Measurements from ENCODE around the gene RNF31.
"Not testable (repeated sequence)": the region's sequence is repeated elsewhere in the genome, so short reads cannot be mapped to it uniquely, and the experiment has no call there.

The RNF31 gene

DNA sequence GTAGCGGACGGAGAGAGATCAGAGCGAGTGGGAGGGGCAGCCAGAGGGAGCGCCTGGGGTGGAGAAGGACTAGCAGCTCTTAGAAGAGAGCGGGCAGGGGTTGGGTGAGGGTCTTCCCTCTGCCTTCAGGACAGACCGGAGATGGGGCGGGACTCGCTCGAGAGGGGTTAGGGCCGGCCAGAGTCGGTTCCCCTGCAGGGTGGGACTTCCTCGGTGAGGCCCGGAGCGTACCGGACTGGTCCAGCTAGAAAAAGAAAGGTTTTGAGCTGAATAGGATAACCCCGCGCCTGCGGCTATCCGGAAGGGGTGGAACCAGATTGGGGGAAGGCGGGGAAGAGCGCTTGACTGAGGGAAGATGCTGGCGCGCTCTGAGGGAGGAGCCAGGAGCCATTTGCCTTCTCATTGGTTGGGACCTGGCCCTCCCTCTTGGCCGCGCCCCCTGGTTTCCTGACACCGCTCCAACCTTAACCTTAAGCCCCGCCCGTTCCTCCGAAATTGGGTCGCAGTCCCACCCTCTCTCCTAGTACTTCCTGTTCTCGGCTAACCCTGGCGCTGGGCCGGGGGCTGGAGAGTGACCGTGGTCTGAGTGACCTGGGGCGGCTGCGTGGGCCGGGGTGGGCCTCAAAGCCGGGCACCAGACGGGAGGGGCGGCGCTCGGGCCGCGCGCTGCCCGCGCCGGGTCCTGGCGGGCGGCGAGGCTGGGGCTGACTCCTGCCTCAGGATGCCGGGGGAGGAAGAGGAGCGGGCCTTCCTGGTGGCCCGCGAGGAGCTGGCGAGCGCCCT lies at the start of gene RNF31:
Gene RNF31, plus strand, starts transcription at position 521 of the 783 bp plus-strand sequence. Its CDS starts 201 bp downstream, at position 722.
- DNase-seq: peak; percentile 99

DNA sequence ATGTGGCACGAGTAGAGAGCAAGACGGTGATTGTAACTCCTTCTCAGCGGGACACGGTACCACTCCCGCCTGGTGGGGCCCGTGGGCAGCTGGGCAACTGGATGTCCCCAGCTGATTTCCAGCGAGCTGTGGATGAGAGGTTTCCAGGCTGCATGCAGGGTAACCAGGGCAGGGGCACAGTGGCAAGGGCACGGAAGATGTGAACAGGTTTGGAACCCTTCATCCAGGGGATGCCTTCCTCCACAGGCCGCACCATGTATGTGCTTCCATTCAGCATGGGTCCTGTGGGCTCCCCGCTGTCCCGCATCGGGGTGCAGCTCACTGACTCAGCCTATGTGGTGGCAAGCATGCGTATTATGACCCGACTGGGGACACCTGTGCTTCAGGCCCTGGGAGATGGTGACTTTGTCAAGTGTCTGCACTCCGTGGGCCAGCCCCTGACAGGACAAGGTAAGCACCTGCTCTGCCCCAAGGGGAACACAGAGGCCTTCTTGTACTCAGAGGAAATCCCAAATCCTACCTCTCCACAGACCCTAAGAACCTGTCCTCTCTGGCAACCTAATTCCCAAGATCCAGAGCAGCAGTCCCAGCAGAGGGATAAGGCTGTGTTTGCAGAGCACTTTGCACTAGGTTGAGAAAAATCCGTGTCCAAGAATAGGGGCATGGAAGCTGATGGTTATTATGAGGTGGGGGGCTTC lies 48.9 kb upstream of the RNF31 start:
- no peak for DNase-seq

DNA sequence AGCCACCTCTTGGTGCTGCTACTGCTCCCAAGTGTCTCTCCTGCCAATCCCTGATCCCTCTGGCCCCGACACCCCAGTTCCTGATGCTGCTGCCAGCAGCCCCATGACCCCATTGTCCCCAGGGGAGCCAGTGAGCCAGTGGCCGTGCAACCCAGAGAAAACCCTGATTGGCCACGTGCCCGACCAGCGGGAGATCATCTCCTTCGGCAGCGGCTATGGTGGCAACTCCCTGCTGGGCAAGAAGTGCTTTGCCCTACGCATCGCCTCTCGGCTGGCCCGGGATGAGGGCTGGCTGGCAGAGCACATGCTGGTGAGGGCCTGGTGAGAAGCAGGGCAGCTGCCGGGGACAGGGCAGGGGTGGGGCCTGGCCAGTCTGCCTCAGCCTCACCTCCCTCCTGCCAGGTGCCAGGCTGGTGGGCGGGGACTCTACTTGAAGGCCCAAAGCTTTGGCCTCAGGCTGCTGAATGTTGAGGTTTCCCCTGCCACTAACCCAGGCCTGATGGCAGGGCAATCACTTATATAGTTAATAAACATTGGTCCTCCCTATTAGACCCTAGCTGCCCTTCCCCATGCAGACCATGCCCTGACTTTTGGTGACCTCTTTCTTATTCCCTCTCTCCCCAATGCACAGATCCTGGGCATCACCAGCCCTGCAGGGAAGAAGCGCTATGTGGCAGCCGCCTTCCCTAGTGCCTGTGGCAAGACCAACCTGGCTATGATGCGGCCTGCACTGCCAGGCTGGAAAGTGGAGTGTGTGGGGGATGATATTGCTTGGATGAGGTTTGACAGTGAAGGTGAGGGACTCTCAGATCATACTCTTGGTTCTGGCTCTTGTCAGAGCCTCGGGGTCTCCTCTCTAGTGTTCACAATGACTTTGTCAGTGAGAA lies 48.1 kb upstream of the RNF31 start:
- peak; percentile 57 to 83 (median 65) for DNase-seq

DNA sequence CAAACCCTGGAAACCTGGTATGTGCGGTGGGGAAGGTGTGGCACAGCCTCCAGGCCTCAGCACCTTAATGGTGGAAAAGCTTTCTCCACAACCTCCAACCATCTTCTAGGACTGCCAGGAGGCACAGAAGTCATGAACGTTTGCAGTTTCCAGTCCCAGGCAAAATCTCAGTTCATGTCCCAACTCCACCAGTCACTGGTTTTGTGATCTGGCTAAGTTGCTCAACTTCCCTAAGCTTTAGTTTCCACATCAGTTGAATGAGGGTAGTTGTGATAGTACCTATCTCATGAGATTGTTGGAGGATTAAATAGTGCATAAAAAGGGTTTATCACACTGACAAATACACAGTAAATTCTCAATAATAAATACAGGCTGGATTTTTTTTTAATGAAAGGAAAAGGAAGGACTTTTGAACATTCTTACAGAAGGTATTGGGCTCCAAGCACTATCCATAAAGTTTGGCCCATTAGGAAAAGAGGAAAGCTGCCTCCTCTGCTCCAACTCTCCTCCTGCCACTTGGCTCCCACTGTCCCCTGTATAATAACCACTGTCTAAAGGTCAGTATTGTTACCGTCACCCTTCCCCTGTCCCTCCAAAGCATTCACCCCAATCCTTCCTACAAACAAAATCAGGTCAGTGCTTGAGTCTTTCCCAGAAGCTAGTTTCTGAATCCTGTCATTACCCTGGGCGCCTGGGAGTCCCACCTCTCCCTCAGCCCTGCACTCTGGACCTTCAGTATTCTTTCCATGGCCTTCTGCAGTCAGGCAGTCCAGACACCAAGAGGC lies 46.9 kb upstream of the RNF31 start:
- DNase-seq: no peak

DNA sequence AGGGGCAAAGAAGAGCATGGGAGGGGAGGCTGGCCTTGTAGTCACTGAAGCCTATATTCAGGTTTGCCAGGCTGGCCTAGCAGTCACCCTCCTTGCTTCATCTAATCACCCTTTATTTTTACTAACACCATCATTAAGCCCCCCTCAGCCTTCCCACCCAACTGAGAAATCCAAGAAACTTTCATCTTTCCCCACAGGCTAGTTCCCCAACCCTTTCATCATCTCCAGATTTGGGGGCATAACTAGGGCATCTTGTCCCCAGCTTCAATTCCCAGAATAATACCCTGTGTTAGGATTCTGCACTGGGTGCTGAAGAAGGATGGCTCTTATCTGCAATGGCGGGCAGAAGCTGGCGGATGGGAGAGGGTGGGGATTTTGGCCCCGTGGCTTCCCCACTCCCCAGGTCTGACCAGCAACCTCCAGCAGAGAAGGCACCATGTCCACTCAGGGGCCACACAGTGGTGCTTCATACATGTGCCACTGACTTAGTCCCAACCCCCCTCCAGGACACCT lies 46.3 kb upstream of the RNF31 start:
- DNase-seq: no peak

DNA sequence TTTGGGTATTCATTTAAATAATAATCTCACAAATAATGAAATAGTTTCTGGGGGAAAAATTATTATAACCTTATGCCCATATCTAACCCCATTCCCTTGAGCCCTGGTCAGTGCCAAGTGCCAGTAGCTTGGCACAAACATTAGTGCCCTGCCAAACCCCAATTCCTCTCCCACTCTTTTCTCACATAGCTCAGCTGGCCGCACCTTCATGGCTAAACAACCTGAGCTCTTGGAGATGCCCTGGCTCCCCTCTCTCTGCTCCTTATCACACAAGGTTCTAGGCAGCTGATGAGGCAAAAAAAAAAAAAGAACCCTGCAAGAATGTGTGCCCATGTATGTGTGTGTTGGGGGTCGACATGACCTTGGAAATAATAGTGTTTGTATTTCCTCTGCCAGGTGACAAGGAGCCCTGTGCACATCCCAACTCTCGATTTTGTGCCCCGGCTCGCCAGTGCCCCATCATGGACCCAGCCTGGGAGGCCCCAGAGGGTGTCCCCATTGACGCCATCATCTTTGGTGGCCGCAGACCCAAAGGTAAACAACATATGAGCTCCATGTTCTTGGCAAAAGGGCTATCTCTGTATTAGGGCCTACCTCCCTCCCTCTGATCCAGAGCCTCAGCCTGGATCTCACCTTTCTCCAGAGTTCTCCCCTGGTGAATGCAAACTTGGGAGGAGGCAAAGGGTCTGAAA lies 44.8 kb upstream of the RNF31 start:
- DNase-seq: no peak

DNA sequence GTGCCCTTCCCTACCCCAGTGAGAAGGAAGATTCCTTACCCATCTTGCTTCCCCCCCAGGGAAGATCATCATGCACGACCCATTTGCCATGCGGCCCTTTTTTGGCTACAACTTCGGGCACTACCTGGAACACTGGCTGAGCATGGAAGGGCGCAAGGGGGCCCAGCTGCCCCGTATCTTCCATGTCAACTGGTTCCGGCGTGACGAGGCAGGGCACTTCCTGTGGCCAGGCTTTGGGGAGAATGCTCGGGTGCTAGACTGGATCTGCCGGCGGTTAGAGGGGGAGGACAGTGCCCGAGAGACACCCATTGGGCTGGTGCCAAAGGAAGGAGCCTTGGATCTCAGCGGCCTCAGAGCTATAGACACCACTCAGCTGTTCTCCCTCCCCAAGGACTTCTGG lies 43.8 kb upstream of the RNF31 start:
- DNase-seq: no peak

DNA sequence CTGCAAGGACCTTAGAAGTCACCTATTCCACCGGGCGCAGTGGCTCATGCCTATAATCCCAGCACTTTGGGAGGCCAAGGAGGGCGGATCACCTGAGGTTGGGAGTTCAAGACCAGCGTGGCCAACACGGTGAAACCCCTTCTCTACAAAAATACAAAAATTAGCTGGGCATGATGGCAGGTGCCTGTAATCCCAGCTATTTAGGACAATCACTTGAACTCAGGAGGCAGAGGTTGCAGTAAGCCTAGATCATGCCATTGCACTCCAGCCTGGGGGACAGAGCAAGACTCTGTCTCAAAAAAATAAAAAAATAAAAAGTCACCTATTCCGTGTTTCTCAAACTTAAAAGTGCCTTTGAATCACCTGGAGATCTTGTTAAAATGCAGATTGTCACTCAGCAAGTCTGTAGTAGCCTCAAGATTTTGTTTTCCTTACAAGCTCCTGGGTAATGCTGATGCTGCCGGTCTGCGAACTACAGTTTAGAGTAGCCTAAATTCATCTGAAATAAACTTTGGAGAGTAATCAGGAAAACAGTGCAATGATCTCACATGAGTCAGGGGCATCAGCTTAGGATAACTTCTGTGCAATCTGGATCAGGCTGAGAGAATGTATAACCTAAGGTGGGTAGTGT lies 41.6 kb upstream of the RNF31 start:
- DNase-seq: not testable (repeated sequence)

DNA sequence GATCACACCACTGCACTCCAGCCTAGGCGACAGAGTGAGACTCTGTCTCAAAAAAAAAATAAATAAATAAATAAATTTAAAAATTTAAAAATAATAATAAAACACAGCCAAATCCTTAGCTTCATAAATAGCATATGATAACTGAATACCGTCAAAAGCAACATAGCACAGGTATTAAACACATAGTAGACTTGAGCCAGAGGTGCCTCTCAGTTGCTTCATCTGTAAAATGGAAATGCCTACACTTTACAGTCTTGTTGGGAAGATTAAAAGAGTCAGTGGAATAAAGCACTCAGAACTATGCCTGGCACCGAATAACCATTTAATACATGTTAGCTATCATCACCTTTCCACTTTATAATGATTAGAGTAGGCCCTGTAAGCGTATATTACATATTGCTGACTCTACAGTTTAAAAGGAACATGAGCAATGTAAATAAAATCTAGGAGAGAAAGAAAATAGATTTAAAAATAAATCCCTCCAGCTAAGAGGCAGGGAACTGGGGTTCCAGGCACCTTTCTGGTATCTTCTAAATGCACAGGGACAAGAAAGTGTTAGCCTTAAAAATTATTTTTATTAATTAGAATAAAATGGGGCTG lies 40.5 kb upstream of the RNF31 start:
- no peak for DNase-seq

DNA sequence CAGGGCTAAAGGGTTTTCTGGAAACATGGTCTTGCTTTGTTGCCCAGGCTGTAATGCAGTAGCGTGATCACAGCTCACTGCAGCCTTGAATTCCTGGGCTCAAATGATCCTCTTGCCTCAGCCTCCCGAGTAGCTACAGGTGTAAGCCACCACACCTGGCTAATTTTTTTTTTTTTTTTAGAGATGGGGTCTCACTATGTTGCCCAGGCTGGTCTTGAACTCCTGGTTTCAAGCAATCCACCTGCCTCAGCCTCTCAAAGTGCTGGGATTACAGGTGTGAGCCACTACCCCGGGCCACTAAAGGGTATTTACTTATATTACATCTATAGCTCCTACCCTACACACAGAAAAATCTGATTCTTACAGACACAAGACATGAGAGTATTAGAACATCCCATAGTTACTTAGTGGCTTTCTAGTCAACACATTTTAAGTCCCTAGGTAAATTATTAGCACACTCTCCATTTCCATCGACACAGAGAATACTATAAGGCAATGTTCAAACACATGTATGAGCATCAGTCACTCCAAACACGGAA lies 38.9 kb upstream of the RNF31 start:
- DNase-seq: no peak

DNA sequence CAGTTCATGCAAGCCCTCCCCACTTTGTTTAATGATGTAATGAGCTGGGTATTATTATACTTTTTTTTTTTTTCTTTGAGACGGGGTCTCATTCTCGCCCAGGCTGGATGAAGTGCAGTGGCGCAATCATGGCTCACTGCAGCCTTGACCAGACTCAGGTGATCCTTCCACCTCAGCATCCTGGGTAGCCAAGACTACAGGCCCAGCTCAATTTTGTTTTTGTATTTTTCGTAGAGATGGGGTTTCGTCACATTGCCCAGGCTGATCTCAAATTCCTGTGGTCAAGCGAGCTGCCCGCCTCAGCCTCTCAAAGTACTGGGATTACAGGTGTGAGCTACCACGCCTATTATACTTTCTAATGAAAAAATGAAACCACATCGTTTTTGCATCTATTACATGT lies 37.2 kb upstream of the RNF31 start:
- DNase-seq: no peak

DNA sequence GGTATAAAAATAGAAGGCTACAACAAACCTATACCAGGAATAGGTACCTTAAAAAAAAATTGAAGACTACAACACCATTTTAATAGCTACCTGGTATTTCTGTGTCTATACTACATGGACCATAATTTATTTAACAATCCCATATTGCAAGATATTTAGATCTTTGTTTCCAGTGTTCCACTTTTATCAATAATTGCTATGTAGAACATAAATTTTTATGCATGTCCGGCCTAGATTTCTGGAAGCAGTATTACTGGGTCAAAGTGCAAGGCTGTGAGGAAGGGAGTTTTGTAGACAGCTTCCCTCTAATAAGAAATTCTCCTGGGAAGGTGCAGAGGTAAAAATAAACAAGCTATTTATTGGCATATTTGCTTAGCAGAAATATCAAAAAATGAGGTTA lies 36.8 kb upstream of the RNF31 start:
- no peak for DNase-seq

DNA sequence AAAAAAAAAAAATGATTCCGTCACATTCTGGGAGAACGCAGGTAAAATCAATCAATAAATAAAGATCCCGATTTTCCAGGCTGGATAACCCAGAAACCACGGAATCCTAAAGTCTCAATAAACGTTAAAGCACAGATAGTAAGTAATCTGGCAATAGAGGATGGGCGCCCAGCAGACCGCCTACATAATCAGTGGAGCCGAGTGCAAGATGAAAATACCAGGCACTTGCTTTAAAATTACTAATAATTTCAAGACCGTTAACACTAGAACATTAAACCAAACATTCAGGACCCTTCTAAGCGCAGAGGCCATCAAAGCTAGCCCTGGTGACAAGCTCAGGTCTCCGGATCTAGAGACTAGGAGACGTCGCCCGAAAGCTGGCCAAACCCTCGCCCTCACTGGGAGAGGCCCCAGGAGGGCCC lies 33.9 kb upstream of the RNF31 start:
- peak in 1 of 3 experiments; percentile 57 for DNase-seq

DNA sequence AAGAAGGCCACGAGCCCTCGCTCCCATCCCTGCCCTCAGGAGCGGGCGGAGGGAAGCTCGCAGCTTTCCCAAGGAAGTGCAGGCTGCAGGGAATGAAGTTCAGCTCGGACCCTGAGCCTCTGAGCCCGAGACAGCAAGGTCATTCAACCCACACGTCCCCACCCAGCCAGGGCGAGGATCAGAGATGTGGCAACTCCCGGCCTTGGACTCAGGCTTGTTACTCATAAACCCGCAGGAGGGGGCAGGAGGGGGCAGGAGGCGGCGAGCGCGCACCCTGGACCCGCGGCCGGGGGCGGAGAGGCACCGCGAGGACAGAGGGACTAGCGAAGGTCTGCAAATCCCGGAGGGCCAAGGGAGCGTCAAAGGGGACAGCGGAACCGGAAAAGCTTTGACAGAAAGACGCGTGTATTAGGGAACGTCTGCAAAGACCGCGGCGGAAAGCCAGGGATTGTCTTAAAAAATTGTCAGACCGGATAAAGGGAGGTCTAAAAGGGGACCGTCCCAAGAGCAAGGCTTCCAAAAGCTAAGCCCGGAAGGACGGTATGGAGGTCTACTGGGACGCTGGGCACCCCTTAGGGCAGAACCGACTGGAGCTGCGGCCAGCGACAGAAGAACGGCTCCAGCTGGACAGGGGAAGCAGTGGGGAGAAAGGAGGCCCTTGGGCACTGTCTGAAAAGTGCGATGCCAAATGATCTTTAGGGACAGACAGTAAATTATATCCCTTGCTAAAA lies 33.3 kb upstream of the RNF31 start:
- DNase-seq: peak; percentile 90 to 96 (median 95)

DNA sequence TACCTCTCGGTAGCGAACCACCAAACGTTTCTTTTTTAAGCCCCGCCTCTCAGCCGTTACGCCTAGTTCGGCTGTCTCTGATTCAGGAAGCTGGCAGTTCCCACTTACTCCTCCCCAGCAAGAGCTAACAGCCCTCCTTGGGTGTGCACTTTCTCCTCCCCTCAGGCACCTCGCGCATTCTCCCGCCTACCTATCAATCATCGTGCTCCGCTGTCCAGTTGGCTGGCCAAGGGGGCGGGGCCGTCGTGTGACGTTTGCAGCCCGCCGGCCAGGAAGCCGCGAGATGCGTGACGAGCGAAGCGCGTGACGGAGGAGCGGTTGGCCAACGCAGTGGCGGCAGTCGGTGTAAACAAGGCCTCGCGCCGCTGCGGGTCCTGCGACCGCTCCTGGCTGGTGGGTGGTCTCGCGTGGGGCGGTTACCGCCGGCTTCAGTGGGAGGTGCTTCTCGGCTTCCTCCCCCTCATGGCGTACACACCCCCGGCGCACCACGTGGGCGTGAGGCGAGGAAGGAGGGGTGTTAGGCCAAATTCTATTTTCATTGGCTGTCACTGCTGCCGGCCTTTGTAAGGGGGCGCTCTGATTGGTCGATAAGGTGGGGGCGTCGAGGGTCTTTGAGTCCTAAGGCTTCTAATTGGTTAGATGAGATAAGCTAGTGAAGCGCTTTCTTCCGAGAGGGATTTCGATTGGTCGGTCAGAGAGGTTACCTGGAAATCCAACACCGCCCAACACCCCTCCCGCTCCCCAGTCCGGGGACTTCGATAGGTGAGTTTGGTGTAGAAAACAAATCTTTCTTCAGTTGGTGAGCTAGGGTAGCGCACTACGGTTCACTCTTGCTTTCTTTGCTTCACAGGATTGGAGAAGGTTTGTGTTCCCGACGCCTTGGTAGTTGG lies 32.5 kb upstream of the RNF31 start, which contains the start of the genes DCAF11 and NRL:
Gene DCAF11, plus strand, starts transcription at position 246 of the 890 bp plus-strand sequence. CDS start 818 bp downstream, outside the sequence.
Gene NRL, minus strand, starts transcription at position 418 of the 890 bp plus-strand sequence. CDS start 32,101 bp downstream, outside the sequence.
- DNase-seq: peak; percentile 100

DNA sequence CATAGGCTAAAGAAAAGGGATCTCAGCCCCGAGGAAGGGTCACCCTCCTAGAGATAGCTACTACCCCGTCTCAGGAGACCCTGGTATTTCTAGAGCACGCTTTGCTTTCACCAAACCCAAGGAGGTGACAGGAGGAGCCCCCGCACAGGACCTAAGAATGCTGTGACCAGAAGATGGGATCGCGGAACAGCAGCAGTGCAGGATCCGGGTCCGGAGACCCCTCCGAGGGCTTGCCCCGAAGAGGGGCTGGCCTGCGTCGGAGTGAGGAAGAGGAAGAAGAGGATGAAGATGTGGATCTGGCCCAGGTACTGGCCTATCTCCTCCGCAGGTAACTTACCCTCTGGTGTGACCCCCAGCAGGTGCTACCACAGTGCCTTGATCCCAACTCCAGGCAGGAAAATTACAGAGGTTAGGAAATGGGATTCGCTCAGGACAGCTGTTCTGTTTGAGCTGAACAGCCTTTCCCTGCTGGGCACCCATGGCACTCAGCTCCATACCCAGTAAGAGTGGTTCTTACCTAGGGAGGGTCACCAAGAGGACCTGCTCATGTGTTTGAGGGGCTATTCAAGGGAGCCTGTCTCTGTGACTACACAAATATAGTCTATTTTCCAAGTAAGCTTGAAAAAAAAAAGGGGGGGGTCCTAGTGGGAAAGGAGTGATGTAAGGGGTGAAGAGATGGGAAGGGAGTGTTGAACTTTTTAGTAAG lies 31.7 kb upstream of the RNF31 start:
- DNase-seq: peak in 1 of 3 experiments; percentile 30

DNA sequence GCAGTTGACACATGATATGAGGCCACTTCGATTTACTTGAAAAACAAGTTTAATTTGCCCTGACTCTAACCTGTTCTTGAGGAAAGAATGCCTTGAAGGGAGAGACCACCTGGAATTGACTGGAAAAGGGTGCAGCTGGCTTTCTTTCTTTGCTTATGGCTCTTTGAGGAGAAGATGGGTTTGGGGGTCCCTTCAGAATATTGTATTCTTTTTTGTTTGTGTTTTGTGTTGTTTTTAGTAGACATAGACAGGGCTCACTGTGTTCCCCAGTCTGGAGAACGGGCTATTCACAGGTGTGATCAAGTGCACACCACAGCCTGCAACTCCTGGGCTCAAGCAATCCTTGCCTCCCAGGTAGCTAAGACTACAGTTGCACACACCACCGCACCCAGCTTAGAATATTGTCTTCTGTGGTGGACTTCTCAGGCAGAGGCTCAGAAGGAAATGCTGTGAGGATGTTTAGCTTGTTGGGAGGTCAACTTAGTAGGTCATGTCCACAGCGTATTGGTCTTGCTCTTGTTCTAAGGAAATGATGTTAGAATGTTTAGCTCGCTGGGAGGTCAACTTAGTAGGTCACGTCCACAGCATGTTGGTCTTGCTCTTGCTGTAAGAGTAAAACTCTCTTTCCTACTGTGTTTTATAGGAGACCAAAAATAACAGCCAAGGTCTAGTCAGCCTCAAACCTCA lies 31.0 kb upstream of the RNF31 start:
- DNase-seq: no peak
